Ovary (tissue), 9 donors: ENCODE measurements around the gene IRF1. TPM values are rescaled to one million over a fixed set of nuclear protein-coding genes. Genes with fewer than 3 reads are reported as not detected.

ENCODE experiments used
- DNase-seq, 5 donors: peaks; one replicate each; pipeline ENCODE4 v3.0.0-alpha.2; 2019 to 2020
- H3K27ac ChIP-seq, 2 donors: fragments of 200-600 bp; one replicate each; pipeline versions ENCODE4 v1.5.1 to v1.8.0; 2019 to 2022
- H3K27me3 ChIP-seq: fragments of 200-600 bp; one replicate; pipeline ENCODE4 v1.8.0; 2022
- H3K36me3 ChIP-seq: fragments of 200-600 bp; sonication (generic); one replicate; pipeline ENCODE4 v1.5.1; 2019
- H3K4me1 ChIP-seq: one replicate; pipeline ENCODE4 v1.8.1; 2013; ENCODE audit warnings: mild to moderate bottlenecking, moderate library complexity; ENCODE audit not compliant: insufficient read depth
- H3K4me3 ChIP-seq: fragments of 200-600 bp; sonication (generic); one replicate; pipeline ENCODE4 v1.5.1; 2017
- H3K9me3 ChIP-seq, 2 donors: fragments of 200-600 bp in 1 of 2; sonication (generic) in 1 of 2; one replicate each; pipeline versions ENCODE4 v1.5.1 to v1.8.1; 2013 to 2019; ENCODE audit warnings: mild to moderate bottlenecking in 1 of 2, moderate library complexity in 1 of 2
- CTCF ChIP-seq, 3 donors: fragments of 450-650 bp in 2 of 3; fragments of 200-600 bp in 1 of 3; IDR thresholded peaks; one replicate each; pipeline versions ENCODE4 v1.5.1 to v1.8.0; 2016 to 2022; ENCODE audit warnings: antibody characterized with exemption in 3 of 3, mild to moderate bottlenecking in 1 of 3
- EP300 ChIP-seq: sonication (generic); formaldehyde crosslinking; IDR thresholded peaks from one replicate; pipeline ENCODE4 v1.6.1; 2017; ENCODE audit warnings: antibody characterized with exemption
- POLR2A ChIP-seq: fragments of 450-650 bp; IDR thresholded peaks from one replicate; pipeline ENCODE4 v1.6.1; 2017; ENCODE audit warnings: antibody characterized with exemption, mild to moderate bottlenecking, moderate library complexity
- WGBS, 3 donors: extraction: QIAGEN DNeasy Blood & Tissue Kit in 1 of 3; methylation state at CpG; one replicate each; pipeline versions ENCODE4 v1.1.5 to v1.1.7; 2013 to 2017; 5-methylcytosine and 5-hydroxymethylcytosine counted together
- intact Hi-C, 4 donors: fragments of 100-400 bp; cut with DNase I; formaldehyde crosslinking; loops; one replicate each; pipeline versions ENCODE4 v1.11.0 to v1.15.1; 2022 to 2023
- polyA plus RNA-seq, 2 donors: library from polyadenylated mRNA; stranded (reverse); fragments of 200-250 nt in 1 of 2; fragments of 350-450 nt in 1 of 2; fragmentation: Illumina TruSeq in 1 of 2; extraction: RNeasy Lipid Tissue Mini Kit (QIAGEN cat#74804) in 1 of 2; gene quantifications; one replicate each; pipeline ENCODE4 v1.2.3, GENCODE V29; 2013 to 2014
- total RNA-seq, 7 donors: library from RNA; depleted of rRNA in 2 of 7; stranded (reverse); fragments of >200 nt in 2 of 7; fragmentation: NEBNext Ultra II Directional in 3 of 7; extraction: Animal tissue kit (Norgen Biotek cat#: 25700) in 3 of 7; gene quantifications; one replicate each; pipeline versions ENCODE4 v1.1.0 to v1.2.4, GENCODE V29; 2016 to 2023
- donor health status: DM: no; HTN: no; CAD: no; lungs with moderate emphysema.
- donor health status: DM: no; HTN: no; CAD: no.
- donor health status: Bipolar disorder and iron deficiency.
- donor health status: DM: yes; HTN: yes; CAD: no.
- donor health status: DM: no; HTN: no; CAD: no.
- donor health status: DM: yes; HTN: yes; CAD: no.

Gene IRF1
- total and polyA plus RNA-seq, 9 donors = 17.3 to 126 (median 26.7) TPM

- Histone ChIP-seq H3K9me3 (no peaks in the 10 kb centered on the region), H3K4me3 (no peak overlapping the region), H3K27me3 (no peaks in the 10 kb centered on the region), H3K36me3 (no peaks in the 10 kb centered on the region), H3K4me1 (peaks cover 17% of the 10 kb centered on the region), H3K27ac (peak overlapping the region in 1 of 2 donors; percentile 88)
- TF ChIP-seq CTCF (IDR thresholded peaks at IDR 0.05) (no peak), POLR2A (no peak), EP300 (no peak)
- intact Hi-C loops = loop anchor here in 3 of 4 donors (5.0 to 10.0 kb wide), 3 partner anchors 70 to 858 kb away; partner anchors contain the start of gene RAPGEF6 (in 1 of the 3)
- DNase-seq = peak in 1 of 5 donors; percentile 8
- 68 to 85% (median 80%) methylated on average over 3 of the region's 3 CpGs for WGBS, 3 donors
These were observed 2.0 kb upstream of the IRF1 start for GRCh38 chr5:132492386-132493125.

GRCh38 chr5:132491368-132492364 lies 1.1 kb upstream of the IRF1 start:
- peak in 3 of 5 donors; percentile 35 to 47 (median 47) for DNase-seq
- WGBS, 3 donors = 66 to 70% (median 69%) methylated on average over 19 to 22 of the region's 22 CpGs
- intact Hi-C loops = loop anchor here in 3 of 4 donors (2.0 to 10.0 kb wide), 4 partner anchors 69 to 857 kb away; partner anchors contain the start of gene RAPGEF6 (in 1 of the 3)

GRCh38 chr5:132489871-132490483 lies 596 bp downstream of the IRF1 start:
- DNase-seq = peak; percentile 60 to 79 (median 75)
- no peaks in the 10 kb centered on the region for H3K9me3 ChIP-seq
- H3K36me3 ChIP-seq = no peaks in the 10 kb centered on the region
- intact Hi-C loops = loop anchor here (2.0 to 10.0 kb wide), 4 partner anchors 68 to 855 kb away; partner anchors contain the start of gene RAPGEF6 (in 1 of the 4)
- H3K27ac ChIP-seq = peak overlapping the region; percentile 86 to 95
- H3K4me1 ChIP-seq = peaks cover 13% of the 10 kb centered on the region
- H3K4me3 ChIP-seq = peak overlapping the region; percentile 93
- TF ChIP-seq POLR2A (no peak), CTCF (IDR thresholded peaks at IDR 0.05) (peak in 1 of 3 donors; percentile 36)
- 0 to 1% (median 1%) methylated on average over 37 to 65 of the region's 65 CpGs for WGBS, 3 donors
- no peaks in the 10 kb centered on the region for H3K27me3 ChIP-seq

More at GRCh38 chr5:132491368-132492364, 1.1 kb upstream of the IRF1 start:
- Histone ChIP-seq H3K27ac (peak overlapping the region; percentile 86 to 95), H3K9me3 (no peaks in the 10 kb centered on the region), H3K27me3 (no peaks in the 10 kb centered on the region), H3K4me3 (peak overlapping the region; percentile 93), H3K4me1 (peaks cover 14% of the 10 kb centered on the region), H3K36me3 (no peaks in the 10 kb centered on the region)
- TF ChIP-seq EP300 (no peak), CTCF (IDR thresholded peaks at IDR 0.05) (no peak), POLR2A (no peak)
